Neural cell (in vitro differentiated cells): Measurements from ENCODE around the gene MEX3D.

Experiments used
- EP300 ChIP-seq: fragments of 450-650 bp; conservative IDR thresholded peaks from 2 replicates; pipeline ENCODE4 v1.6.1; 2014; ENCODE audit warnings: antibody characterized with exemption, mild to moderate bottlenecking, moderate library complexity; ENCODE audit not compliant: poor library complexity, severe bottlenecking
- EZH2 ChIP-seq: fragments of 200-600, 300-800 bp; shearing (Covaris generic), sonication (generic); IDR thresholded peaks from 2 replicates; pipeline ENCODE4 v1.6.1; 2014; ENCODE audit warnings: antibody characterized with exemption, low read length, borderline replicate concordance, mild to moderate bottlenecking; ENCODE audit not compliant: insufficient read depth, poor library complexity, severe bottlenecking
- MXI1 ChIP-seq: fragments of 450-650 bp; conservative IDR thresholded peaks from 2 replicates; pipeline ENCODE4 v1.6.1; 2014; ENCODE audit warnings: antibody characterized with exemption, mild to moderate bottlenecking; ENCODE audit not compliant: poor library complexity, severe bottlenecking
- POLR2AphosphoS5 ChIP-seq: IDR thresholded peaks from 2 replicates; pipeline ENCODE4 v1.6.1; 2012
- RAD21 ChIP-seq: fragments of 450-650 bp; conservative IDR thresholded peaks from 2 replicates; pipeline ENCODE4 v1.6.1; 2014; ENCODE audit warnings: antibody characterized with exemption, mild to moderate bottlenecking, moderate library complexity
- SMC3 ChIP-seq: fragments of 450-650 bp; conservative IDR thresholded peaks from 2 replicates; pipeline ENCODE4 v1.6.1; 2014; ENCODE audit warnings: antibody characterized with exemption, mild to moderate bottlenecking, moderate library complexity; ENCODE audit not compliant: poor library complexity
- TF ChIP-seq, protein P1 (sequence below): IDR thresholded peaks from 2 replicates; pipeline ENCODE4 v1.6.1; 2012; ENCODE audit warnings: borderline replicate concordance
- TF ChIP-seq, protein P2 (sequence below): fragments of 450-650 bp; IDR thresholded peaks from 2 replicates; pipeline ENCODE4 v1.5.1; 2014; ENCODE audit warnings: antibody characterized with exemption, mild to moderate bottlenecking, moderate library complexity; ENCODE audit not compliant: poor library complexity, severe bottlenecking

DNA sequence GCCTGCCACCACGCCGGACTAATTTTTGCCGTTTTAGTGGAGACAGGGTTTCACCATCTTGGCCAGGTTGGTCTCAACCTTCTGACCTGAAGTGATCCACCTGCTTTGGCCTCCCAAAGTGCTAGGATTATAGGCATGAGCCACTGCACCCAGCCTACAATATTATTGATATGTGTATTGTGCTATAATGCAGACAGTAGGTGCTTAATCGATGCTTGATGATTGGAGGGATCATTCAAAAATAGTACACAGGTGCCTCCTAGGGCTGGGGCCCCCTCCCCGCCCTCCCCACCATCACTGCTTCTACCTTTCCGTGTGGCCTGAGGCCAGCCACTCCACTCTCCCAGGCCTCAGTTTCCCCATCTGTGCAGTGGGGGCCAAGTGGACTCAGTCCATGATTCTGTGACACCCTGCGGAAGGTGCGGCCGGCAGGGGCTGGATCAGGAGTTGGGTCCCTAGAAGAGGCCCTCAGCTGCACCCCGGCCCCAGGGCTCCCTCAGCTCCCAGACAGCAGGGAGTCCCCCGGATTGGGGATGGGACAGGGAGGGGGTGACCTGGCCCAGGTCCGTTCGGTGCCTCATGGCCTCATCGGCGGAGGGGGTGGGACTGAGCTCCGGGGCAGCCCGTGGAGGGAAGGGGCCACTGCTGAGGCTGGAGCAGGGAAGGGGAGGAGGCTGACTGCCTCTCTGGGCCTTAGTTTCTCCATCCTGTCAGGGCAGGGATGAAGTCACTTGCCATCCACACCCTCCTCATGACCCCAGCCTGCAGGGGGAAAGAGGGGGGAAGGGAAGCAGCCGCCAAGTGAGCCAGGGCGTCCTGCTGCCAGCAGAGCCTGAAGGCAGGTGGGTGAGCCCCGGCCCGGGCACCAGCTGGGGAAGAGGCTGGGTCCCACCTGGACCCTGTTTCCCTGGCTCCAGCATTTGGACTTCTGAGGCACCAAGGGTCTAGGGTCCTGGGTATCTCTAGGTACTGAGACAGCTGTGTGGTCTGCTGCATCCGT, 56.5 kb downstream of the MEX3D start:
- TF ChIP-seq RAD21 (no peak), SMC3 (no peak), MXI1 (no peak), EZH2 (no peak), EP300 (no peak), POLR2AphosphoS5 (no peak)
- TF ChIP-seq, protein P1, sequence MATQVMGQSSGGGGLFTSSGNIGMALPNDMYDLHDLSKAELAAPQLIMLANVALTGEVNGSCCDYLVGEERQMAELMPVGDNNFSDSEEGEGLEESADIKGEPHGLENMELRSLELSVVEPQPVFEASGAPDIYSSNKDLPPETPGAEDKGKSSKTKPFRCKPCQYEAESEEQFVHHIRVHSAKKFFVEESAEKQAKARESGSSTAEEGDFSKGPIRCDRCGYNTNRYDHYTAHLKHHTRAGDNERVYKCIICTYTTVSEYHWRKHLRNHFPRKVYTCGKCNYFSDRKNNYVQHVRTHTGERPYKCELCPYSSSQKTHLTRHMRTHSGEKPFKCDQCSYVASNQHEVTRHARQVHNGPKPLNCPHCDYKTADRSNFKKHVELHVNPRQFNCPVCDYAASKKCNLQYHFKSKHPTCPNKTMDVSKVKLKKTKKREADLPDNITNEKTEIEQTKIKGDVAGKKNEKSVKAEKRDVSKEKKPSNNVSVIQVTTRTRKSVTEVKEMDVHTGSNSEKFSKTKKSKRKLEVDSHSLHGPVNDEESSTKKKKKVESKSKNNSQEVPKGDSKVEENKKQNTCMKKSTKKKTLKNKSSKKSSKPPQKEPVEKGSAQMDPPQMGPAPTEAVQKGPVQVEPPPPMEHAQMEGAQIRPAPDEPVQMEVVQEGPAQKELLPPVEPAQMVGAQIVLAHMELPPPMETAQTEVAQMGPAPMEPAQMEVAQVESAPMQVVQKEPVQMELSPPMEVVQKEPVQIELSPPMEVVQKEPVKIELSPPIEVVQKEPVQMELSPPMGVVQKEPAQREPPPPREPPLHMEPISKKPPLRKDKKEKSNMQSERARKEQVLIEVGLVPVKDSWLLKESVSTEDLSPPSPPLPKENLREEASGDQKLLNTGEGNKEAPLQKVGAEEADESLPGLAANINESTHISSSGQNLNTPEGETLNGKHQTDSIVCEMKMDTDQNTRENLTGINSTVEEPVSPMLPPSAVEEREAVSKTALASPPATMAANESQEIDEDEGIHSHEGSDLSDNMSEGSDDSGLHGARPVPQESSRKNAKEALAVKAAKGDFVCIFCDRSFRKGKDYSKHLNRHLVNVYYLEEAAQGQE = no peak
- TF ChIP-seq, protein P2, sequence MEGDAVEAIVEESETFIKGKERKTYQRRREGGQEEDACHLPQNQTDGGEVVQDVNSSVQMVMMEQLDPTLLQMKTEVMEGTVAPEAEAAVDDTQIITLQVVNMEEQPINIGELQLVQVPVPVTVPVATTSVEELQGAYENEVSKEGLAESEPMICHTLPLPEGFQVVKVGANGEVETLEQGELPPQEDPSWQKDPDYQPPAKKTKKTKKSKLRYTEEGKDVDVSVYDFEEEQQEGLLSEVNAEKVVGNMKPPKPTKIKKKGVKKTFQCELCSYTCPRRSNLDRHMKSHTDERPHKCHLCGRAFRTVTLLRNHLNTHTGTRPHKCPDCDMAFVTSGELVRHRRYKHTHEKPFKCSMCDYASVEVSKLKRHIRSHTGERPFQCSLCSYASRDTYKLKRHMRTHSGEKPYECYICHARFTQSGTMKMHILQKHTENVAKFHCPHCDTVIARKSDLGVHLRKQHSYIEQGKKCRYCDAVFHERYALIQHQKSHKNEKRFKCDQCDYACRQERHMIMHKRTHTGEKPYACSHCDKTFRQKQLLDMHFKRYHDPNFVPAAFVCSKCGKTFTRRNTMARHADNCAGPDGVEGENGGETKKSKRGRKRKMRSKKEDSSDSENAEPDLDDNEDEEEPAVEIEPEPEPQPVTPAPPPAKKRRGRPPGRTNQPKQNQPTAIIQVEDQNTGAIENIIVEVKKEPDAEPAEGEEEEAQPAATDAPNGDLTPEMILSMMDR = no peak
